ENCODE measurements around the gene MICALL2. TPM values are rescaled to one million over a fixed set of nuclear protein-coding genes. Genes with fewer than 3 reads are reported as not detected.

MICALL2 gene
- total RNA-seq, 4 donors from 2014 or later: 67.6 to 181 (median 97.0) TPM

DNA sequence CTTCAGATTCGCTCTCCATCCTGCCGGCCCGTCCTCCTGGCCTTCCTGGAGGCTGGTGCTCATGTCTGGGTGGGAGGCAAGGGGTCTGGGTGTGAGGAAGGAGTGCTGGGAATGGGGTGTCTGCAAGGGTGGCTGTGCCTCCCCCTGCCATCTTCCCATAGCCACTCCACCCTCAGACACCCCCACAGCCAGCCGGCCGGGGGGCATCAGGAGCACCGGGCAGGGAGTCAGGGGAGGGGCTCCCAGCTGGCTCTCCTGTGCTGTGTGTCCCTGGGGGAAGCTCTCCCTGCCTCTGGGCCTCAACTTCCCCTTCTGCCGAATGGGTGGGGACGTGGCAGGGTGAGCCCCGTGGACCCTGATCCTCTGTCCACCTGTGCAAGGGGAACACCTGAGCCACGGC is 18.6 kb downstream of the MICALL2 start:
- no peaks in the 10 kb centered on the region for H3K9me3 ChIP-seq
- H3K27me3 ChIP-seq: no peaks in the 10 kb centered on the region
- no peaks in the 10 kb centered on the region for H3K4me1 ChIP-seq
- H3K36me3 ChIP-seq: peaks cover 0 to 11% (median 3%) of the 10 kb centered on the region in 4 donors
- WGBS, 2 donors (ENCODE audit: low coverage in 1 of 2): 77% methylated on average over 7 of the region's 10 CpGs; no CpG with 5 or more reads in 1 of the 2 donors
- no peak for DNase-seq
- no peak overlapping the region for H3K4me3 ChIP-seq
- H3K27ac ChIP-seq: no peak overlapping the region
- intact Hi-C loops (cut with DNase I; ENCODE audit: low total_unique reads) (no loop called here), in situ Hi-C loops (cut with MboI; ENCODE audit: low pct_ligation_motif_present in 1 of 4, low pct_unique_long_range_greater_than_20kb in 1 of 4, low sequenced_read_pairs in 3 of 4) (no loop called here)
- TF ChIP-seq POLR2A (IDR thresholded peaks at IDR 0.05) (no peak), POLR2AphosphoS5 (IDR thresholded peaks at IDR 0.05) (no peak), EP300 (IDR thresholded peaks at IDR 0.05; ENCODE audit: low read depth) (no peak)
- TF ChIP-seq, protein P1, sequence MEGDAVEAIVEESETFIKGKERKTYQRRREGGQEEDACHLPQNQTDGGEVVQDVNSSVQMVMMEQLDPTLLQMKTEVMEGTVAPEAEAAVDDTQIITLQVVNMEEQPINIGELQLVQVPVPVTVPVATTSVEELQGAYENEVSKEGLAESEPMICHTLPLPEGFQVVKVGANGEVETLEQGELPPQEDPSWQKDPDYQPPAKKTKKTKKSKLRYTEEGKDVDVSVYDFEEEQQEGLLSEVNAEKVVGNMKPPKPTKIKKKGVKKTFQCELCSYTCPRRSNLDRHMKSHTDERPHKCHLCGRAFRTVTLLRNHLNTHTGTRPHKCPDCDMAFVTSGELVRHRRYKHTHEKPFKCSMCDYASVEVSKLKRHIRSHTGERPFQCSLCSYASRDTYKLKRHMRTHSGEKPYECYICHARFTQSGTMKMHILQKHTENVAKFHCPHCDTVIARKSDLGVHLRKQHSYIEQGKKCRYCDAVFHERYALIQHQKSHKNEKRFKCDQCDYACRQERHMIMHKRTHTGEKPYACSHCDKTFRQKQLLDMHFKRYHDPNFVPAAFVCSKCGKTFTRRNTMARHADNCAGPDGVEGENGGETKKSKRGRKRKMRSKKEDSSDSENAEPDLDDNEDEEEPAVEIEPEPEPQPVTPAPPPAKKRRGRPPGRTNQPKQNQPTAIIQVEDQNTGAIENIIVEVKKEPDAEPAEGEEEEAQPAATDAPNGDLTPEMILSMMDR (IDR thresholded peaks at IDR 0.05): no peak

DNA sequence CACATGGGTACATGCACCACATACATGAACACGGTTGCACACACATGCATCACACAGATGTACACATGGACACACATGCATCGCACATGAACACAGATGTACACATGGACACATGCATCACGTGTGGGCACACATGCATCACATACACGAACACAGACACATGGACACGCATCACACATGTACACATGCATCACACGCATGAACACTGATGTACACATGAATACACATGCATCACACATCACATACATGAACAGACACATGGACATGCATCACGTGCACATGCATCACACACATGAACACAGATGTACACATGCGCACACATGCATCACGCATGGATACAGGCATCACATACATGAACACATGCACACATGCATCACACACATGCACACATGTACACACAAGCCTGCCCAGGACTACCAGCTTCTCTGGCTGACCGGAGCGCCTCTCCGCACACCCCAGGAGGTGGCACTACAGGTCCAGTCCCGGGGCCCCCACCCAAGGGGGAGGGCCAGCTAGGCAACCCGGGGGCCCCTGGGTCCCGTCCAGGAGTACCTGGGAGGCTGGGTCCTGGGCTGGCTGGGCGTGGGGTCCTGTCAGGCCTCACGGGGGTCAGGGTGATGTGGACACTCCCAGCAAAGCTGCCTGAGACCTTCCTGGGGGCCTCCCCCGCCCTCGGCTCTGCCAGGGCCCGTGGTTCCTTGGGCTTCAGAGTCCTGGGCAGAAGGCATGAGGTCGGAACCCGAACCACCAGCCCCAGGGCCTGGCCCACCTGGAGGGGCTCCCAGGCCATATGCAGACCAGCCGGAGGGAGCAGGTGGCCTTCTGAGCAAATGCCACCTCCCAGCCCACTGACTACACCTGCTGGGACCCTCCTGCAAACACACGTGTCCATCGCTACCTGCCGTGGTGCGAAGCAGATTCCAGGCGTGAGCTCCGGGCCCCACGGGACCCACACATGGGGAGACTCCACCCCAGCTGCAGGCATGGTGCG is 19.6 kb downstream of the MICALL2 start:
- H3K4me1 ChIP-seq: no peaks in the 10 kb centered on the region
- intact Hi-C loops (cut with DNase I; ENCODE audit: low total_unique reads): loop anchor here (5.0 kb wide), 1 partner anchor 512 kb away; no protein-coding TSS in a partner anchor
- H3K4me3 ChIP-seq: no peak overlapping the region
- H3K36me3 ChIP-seq: peaks cover 0 to 11% (median 3%) of the 10 kb centered on the region in 4 donors
- DNase-seq: no peak
- in situ Hi-C loops (cut with MboI; ENCODE audit: low pct_ligation_motif_present in 1 of 4, low pct_unique_long_range_greater_than_20kb in 1 of 4, low sequenced_read_pairs in 3 of 4): no loop called here
- H3K27ac ChIP-seq: no peak overlapping the region
- TF ChIP-seq EP300 (IDR thresholded peaks at IDR 0.05; ENCODE audit: low read depth): no peak
- TF ChIP-seq POLR2A (IDR thresholded peaks at IDR 0.05): no peak
- no peak for TF ChIP-seq POLR2AphosphoS5 (IDR thresholded peaks at IDR 0.05)
- TF ChIP-seq, protein P1 (IDR thresholded peaks at IDR 0.05): no peak
- no peaks in the 10 kb centered on the region for H3K9me3 ChIP-seq
- H3K27me3 ChIP-seq: no peaks in the 10 kb centered on the region
- 90% methylated on average over 18 of the region's 31 CpGs; no CpG with 5 or more reads in 1 of the 2 donors for WGBS, 2 donors (ENCODE audit: low coverage in 1 of 2)

DNA sequence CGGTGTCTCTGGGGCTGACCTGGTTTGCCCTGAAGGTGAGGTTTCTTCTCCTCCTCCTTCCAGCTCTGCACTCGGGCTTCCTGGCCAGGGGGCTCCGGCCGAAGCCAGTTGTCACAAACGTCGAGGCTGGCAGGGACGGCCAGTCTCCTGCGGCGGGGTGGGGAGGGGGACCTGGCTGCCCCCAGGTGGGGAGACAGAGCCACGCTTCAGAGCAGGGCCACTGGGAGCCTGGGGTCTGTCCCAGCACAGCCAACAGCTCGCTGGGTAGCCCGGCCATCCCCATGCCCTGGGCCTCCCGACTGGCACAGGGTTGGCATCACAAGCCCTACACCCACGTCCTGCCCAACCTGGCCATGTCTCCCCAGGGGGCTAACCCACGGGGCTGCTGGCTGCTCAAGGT is 20.4 kb downstream of the MICALL2 start:
- in situ Hi-C loops (cut with MboI; ENCODE audit: low pct_ligation_motif_present in 1 of 4, low pct_unique_long_range_greater_than_20kb in 1 of 4, low sequenced_read_pairs in 3 of 4): no loop called here
- intact Hi-C loops (cut with DNase I; ENCODE audit: low total_unique reads): loop anchor here (5.0 kb wide), 1 partner anchor 512 kb away; no protein-coding TSS in a partner anchor
- Histone ChIP-seq H3K36me3 (peaks cover 0 to 11% (median 3%) of the 10 kb centered on the region in 4 donors), H3K4me3 (no peak overlapping the region), H3K27ac (no peak overlapping the region), H3K4me1 (no peaks in the 10 kb centered on the region), H3K27me3 (no peaks in the 10 kb centered on the region), H3K9me3 (no peaks in the 10 kb centered on the region)
- TF ChIP-seq, protein P1 (IDR thresholded peaks at IDR 0.05): no peak
- TF ChIP-seq POLR2AphosphoS5 (IDR thresholded peaks at IDR 0.05) (no peak), EP300 (IDR thresholded peaks at IDR 0.05; ENCODE audit: low read depth) (no peak), POLR2A (IDR thresholded peaks at IDR 0.05) (no peak)
- WGBS, 2 donors (ENCODE audit: low coverage in 1 of 2): 72% methylated on average over 8 of the region's 15 CpGs; no CpG with 5 or more reads in 1 of the 2 donors
- DNase-seq: no peak

DNA sequence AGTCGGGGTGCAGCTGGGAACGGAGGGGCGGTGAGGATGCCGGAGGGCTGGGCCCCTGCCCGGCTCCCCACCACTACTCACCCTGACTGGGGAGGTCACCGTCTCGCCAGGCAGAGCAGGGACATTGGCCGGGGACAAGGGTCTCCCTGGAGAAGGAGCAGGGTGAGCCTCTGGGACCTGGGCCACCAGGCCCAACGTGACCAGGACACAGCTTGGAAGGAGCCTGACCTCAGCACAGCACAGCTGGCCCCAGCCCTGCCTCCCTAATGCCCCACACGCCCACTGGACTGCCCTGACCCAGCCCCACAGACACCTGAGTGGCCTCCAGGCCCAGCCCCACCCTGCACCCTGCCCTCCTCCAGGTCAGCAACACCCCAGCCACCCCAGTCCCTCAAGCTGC is 21.1 kb downstream of the MICALL2 start:
- intact Hi-C loops (cut with DNase I; ENCODE audit: low total_unique reads) (loop anchor here (5.0 kb wide), 1 partner anchor 511 kb away; no protein-coding TSS in a partner anchor), in situ Hi-C loops (cut with MboI; ENCODE audit: low pct_ligation_motif_present in 1 of 4, low pct_unique_long_range_greater_than_20kb in 1 of 4, low sequenced_read_pairs in 3 of 4) (no loop called here)
- H3K27me3 ChIP-seq: no peaks in the 10 kb centered on the region
- TF ChIP-seq, protein P1 (IDR thresholded peaks at IDR 0.05): no peak
- no peak for TF ChIP-seq POLR2A (IDR thresholded peaks at IDR 0.05)
- TF ChIP-seq EP300 (IDR thresholded peaks at IDR 0.05; ENCODE audit: low read depth): no peak
- no peak for TF ChIP-seq POLR2AphosphoS5 (IDR thresholded peaks at IDR 0.05)
- H3K9me3 ChIP-seq: no peaks in the 10 kb centered on the region
- no peak overlapping the region for H3K27ac ChIP-seq
- 93% methylated on average over 10 of the region's 10 CpGs; no CpG with 5 or more reads in 1 of the 2 donors for WGBS, 2 donors (ENCODE audit: low coverage in 1 of 2)
- DNase-seq: no peak
- H3K36me3 ChIP-seq: peaks cover 0 to 11% (median 3%) of the 10 kb centered on the region in 4 donors
- no peak overlapping the region for H3K4me3 ChIP-seq
- no peaks in the 10 kb centered on the region for H3K4me1 ChIP-seq
